Dendritic cell treated with granulocyte-macrophage colony-stimulating factor and Interleukin-4, amounts not matched to agents 40 ng/mL and 50 ng/mL, for 4 days (primary cell): ENCODE measurements around the gene GSTA2.
"Not testable (repeated sequence)": the region's sequence is repeated elsewhere in the genome, so short reads cannot be mapped to it uniquely, and the experiment has no call there.

Experiments
- H3K27ac Mint-ChIP-seq: one replicate; pipeline ENCODE4 v1.8.0; 2022; ENCODE audit warnings: mild to moderate bottlenecking, mixed read lengths
- H3K27me3 Mint-ChIP-seq: one replicate; pipeline ENCODE4 v1.8.0; 2022; ENCODE audit warnings: mild to moderate bottlenecking, mixed read lengths
- H3K36me3 Mint-ChIP-seq: one replicate; pipeline ENCODE4 v1.8.0; 2022; ENCODE audit warnings: low read depth, mixed read lengths
- H3K4me1 Mint-ChIP-seq: one replicate; pipeline ENCODE4 v1.8.0; 2022; ENCODE audit warnings: low read depth, mixed read lengths
- H3K4me3 Mint-ChIP-seq: one replicate; pipeline ENCODE4 v1.8.0; 2022; ENCODE audit warnings: mild to moderate bottlenecking, moderate library complexity, mixed read lengths
- H3K9me3 Mint-ChIP-seq: one replicate; pipeline ENCODE4 v1.8.0; 2022; ENCODE audit warnings: mixed read lengths
- intact Hi-C: fragments of 100-400 bp; cut with micrococcal nuclease; formaldehyde crosslinking; loops from one replicate; pipeline ENCODE4 v1.15.0; 2022

The GSTA2 gene

DNA sequence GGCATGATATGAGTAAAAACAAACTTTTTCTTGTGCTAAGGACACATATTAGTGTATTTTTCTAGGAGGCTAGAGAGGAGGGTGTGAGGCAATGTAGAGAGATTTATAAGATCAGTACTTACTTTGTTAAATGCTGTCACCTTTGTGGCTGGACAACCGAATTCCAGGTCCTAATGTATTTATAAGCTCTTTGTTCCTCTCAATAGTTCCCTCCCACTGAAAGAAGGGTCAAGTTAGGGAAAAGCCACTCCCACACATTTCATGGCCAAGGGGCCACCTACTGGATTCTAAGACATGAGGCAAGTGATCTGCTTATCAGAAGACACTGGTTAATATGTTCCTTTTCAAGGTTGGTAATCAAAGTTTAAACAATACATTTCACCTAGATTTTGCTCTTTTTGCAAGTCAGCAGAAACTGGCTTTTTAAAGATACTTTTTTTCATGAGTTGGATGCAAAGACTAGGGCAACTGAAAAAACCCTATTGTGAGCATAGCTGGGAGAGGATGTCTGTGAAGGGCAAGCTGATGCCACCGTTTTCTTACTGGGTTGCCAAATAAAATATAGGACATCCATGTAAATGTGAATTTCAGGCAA lies at the start of gene GSTA2:
TSS of gene GSTA2 (minus strand) at position 154 of the 595 bp plus-strand sequence. CDS start 5,528 bp downstream, outside the sequence.
- H3K27ac Mint-ChIP-seq, H3K4me1 Mint-ChIP-seq, H3K36me3 Mint-ChIP-seq, intact Hi-C loops, H3K4me3 Mint-ChIP-seq, H3K9me3 Mint-ChIP-seq, H3K27me3 Mint-ChIP-seq: not testable (repeated sequence)

DNA sequence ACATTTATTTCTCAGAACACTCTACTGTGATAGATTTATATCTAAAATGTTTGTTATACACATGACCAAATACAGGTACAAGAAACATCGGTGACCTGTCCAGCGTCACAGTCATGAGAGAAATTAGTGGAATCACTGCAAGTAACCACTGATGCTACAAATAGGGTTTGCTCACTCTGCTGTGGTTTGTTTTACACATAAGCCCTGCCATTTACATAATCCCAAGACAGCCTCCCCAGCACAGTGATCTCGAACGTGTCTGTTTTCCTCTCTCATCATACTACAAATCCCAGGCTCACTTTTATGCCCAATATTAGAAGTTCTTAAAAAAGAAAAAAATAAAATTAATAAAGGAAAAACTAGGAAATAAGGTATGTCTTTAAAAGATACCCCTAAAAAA lies 46.5 kb upstream of the GSTA2 start:
- H3K4me3 Mint-ChIP-seq, intact Hi-C loops, H3K4me1 Mint-ChIP-seq, H3K9me3 Mint-ChIP-seq, H3K36me3 Mint-ChIP-seq, H3K27ac Mint-ChIP-seq: not testable (repeated sequence)
- peaks cover 14% of the 10 kb centered on the region for H3K27me3 Mint-ChIP-seq

DNA sequence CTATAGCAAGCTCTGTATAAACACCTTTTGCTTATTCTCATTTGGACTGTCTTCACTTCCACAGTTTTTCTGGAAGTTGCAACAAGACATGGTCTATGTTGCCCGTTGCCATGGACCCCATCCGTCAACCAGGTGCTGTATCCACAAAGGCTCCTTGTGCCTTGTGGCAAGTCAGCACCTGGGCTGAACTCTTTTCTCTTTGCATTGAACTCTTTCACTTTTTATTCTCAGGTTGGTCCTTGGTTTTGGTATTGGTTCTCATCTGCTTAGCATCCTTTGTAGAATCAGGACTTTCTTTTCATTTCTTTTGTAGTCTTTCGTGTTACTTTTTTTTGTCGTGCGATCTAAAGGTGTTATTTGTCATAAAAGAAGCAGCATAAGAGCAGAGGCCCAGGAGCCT lies 45.4 kb upstream of the GSTA2 start:
- Mint-ChIP-seq H3K27me3 (peaks cover 12% of the 10 kb centered on the region), H3K4me1 (no peaks in the 10 kb centered on the region), H3K4me3 (no peak overlapping the region), H3K9me3 (no peaks in the 10 kb centered on the region), H3K36me3 (no peaks in the 10 kb centered on the region), H3K27ac (no peak overlapping the region)
- intact Hi-C loops: no loop called here

DNA sequence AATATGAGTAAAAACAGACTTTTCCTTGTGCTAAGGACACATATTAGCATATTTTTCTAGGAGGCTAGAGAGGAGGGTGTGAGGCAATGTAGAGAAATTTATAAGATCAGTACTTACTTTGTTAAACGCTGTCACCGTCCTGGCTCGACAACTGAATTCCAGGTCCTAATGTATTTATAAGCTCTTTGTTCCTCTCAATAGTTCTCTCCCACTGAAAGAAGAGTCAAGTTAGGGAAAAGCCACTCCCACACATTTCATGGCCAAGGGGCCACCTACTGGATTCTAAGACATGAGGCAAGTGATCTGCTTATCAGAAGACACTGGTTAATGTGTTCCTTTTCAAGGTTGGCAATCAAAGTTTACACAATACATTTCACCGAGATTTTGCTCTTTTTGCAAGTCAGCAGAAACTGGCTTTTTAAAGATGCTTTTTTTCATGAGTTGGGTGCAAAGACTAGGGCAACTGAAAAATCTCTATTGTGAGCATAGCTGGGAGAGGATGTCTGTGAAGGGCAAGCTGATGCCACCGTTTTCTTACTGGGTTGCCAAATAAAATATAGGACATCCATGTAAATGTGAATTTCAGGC lies 40.5 kb upstream of the GSTA2 start, which contains the start of gene GSTA1:
TSS of gene GSTA1 (minus strand) at position 149 of the 588 bp plus-strand sequence. CDS start 4,549 bp downstream, outside the sequence.
- H3K27ac Mint-ChIP-seq, H3K4me3 Mint-ChIP-seq, H3K4me1 Mint-ChIP-seq, H3K9me3 Mint-ChIP-seq, H3K36me3 Mint-ChIP-seq, intact Hi-C loops: not testable (repeated sequence)
- peaks cover 12% of the 10 kb centered on the region for H3K27me3 Mint-ChIP-seq

DNA sequence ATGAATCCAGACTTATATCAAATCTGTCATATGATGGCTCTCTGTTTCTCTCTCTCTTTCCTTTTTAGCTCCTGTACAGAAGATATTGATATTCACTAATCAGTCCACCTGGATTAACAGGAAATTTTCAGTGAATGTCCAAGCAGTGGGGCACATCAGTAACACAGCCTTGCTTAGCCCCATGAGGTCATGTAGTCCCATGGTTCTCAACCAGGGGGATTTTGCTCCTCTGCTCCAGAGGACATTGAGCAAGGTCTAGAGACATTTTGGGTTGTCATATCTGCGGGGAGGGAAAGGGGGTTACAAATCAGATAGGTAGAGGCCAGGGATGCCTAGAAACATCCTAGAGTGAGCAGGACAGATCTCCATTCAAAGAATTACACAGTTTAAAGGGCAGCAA lies 39.5 kb upstream of the GSTA2 start:
- intact Hi-C loops: no loop called here
- Mint-ChIP-seq H3K36me3 (no peaks in the 10 kb centered on the region), H3K9me3 (no peaks in the 10 kb centered on the region), H3K4me3 (no peak overlapping the region), H3K4me1 (no peaks in the 10 kb centered on the region), H3K27ac (no peak overlapping the region), H3K27me3 (peaks cover 10% of the 10 kb centered on the region)

DNA sequence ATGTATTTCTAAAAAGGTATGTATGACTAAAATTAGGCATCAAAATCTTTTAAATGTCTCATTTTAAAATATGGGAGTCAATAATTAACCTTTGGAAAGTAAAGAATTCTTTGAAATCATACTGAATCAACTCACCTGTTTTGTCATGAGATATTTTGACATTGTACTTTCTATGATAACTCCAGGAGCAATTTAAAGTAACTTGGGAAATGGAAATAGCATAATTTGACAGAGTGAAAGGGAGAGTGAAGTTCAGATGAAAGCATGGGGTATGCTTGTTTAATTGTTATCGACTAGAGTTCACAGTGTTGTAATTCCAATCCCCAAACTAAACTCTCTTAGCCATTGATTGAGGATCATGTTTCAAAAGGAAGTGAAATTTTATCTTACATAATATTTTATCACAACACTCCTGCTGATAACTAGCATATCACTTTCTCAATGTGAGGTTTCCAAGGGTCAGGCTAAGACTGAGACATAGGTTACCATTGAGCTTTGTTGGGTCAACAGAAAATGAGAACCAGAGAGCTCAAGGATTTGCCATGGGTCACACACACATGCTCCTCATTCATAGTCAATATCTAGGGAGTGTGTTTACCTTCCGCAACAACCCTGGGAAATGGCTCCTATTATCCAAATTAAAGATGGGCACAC lies 38.0 kb upstream of the GSTA2 start:
- Mint-ChIP-seq H3K4me3 (no peak overlapping the region), H3K27me3 (peaks cover 9% of the 10 kb centered on the region), H3K27ac (no peak overlapping the region), H3K36me3 (no peaks in the 10 kb centered on the region), H3K9me3 (no peaks in the 10 kb centered on the region), H3K4me1 (no peaks in the 10 kb centered on the region)
- intact Hi-C loops: no loop called here

DNA sequence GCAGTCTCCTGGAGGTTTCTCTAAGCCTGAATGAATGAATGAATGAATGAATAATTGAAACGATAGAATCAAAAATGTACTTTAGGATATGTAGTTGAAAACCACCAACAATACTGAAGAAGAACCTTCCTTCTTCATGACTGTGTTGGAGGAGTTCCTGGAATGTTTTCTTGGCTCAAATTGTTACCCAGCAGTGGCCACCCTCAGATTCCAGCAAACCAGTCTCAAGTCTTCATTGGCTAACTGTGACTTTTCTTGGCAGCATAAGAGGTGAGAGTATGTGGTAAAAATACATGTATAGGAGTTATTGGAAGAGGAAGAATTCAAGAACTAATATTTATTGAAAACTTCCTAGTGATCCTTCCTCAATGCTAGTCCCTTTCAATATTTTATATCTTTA lies 36.0 kb upstream of the GSTA2 start:
- H3K27ac Mint-ChIP-seq, H3K9me3 Mint-ChIP-seq, H3K4me1 Mint-ChIP-seq, H3K36me3 Mint-ChIP-seq, H3K27me3 Mint-ChIP-seq, intact Hi-C loops, H3K4me3 Mint-ChIP-seq: not testable (repeated sequence)

DNA sequence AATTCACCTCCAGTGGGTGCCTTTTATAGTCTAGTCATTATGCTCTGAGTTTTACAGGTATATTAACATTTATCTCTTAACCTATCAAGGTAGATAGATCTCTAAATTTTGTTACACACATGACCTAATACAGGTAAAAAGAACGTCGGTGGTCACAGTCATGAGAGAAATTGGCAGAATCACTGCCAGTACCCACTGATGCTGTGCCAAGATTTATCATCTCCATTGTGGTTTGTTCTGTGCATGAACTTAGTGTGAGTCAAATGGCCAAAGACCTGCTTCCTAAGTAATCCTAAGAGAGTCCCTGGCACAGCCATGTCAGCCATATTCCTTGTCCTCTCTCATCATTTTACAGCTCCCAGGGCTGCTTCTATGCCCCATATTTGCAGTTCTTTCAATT lies 31.1 kb upstream of the GSTA2 start:
- H3K9me3 Mint-ChIP-seq, H3K4me3 Mint-ChIP-seq, H3K4me1 Mint-ChIP-seq, H3K27me3 Mint-ChIP-seq, H3K36me3 Mint-ChIP-seq, intact Hi-C loops, H3K27ac Mint-ChIP-seq: not testable (repeated sequence)

DNA sequence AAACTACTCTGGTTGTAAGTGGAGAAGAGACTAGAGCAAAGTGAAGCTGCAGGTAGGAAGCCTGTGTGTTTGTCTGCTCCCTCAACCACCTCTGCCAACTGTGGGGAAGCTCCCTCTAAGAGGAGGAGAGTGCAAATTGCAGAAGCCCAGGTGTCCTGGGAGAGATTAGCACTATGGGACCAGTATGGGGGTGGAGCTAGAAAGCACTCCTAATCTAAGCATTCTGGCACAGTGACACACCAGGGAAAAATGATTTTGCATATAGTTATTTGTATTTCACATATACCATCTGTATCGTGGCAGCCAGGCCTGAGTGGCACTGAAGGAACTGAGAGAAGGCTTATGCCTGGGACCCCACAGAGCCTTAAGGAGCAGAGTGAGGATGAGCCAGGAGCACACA lies 27.6 kb upstream of the GSTA2 start:
- intact Hi-C loops: no loop called here
- Mint-ChIP-seq H3K36me3 (no peaks in the 10 kb centered on the region), H3K27me3 (peaks cover under 1% of the 10 kb centered on the region), H3K4me1 (no peaks in the 10 kb centered on the region), H3K4me3 (no peak overlapping the region), H3K9me3 (peaks cover 17% of the 10 kb centered on the region), H3K27ac (no peak overlapping the region)

DNA sequence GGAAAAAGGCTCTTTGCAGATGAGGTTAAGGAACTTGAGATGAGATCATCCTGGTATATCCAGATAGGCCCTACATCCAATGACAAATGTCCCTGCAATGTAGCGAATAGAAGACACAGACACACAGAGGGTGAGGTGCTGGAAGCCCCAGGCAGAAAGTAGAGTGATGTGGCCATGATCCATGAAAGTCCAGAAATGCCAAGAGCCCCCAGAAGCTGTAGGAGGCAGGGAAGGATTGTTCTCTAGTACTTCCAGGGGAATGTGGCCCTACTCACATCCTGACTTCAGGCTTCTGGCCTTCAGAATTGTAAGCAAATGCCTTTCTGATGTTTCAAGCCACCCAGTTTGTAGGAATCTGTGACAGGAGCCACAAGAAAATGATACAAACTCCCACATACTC lies 26.4 kb upstream of the GSTA2 start:
- intact Hi-C loops, H3K27me3 Mint-ChIP-seq, H3K27ac Mint-ChIP-seq, H3K4me1 Mint-ChIP-seq, H3K36me3 Mint-ChIP-seq, H3K4me3 Mint-ChIP-seq: not testable (repeated sequence)
- H3K9me3 Mint-ChIP-seq: peaks cover 17% of the 10 kb centered on the region

DNA sequence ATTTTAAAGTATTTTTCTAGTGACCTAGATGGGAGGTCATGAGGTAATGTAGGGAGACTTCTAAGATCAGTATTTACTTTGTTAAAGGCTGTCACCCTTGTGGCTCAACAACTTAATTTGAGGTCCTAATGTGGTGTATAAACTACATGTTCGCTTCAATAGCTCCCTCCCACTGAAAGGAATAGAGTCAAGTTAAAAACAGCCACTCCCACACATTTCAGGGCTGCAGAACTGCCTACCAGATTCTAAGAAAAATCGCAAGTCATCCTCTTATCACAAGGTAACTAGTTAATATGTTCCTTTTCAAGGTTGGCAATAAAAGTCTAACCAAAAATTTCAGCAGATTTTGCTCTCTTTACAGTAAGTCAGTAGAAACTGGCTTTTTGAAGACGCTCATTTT lies 25.2 kb upstream of the GSTA2 start:
- intact Hi-C loops: no loop called here
- no peak overlapping the region for H3K27ac Mint-ChIP-seq
- H3K4me3 Mint-ChIP-seq: no peak overlapping the region
- H3K9me3 Mint-ChIP-seq: peaks cover 17% of the 10 kb centered on the region
- H3K27me3 Mint-ChIP-seq: no peaks in the 10 kb centered on the region
- H3K36me3 Mint-ChIP-seq: no peaks in the 10 kb centered on the region
- H3K4me1 Mint-ChIP-seq: no peaks in the 10 kb centered on the region

DNA sequence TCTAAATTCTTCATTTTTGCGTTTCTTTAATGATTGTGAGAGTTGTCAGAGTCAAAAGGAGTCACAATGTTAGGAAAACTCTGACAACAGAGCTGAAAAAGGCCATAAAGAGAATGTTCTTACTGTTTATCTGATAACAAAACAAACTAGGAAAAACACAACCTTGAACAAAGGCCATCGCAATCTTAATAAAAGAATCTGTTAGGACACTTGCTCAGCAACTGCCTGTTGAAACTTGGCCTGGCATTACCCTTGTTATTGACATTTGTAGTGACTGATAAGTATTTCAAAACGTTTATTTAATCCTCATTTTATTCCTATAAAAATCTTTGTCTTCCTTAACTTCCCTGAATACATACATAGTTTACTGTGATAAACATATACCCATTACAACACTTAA lies 24.6 kb upstream of the GSTA2 start:
- H3K27me3 Mint-ChIP-seq: no peaks in the 10 kb centered on the region
- H3K4me1 Mint-ChIP-seq: no peaks in the 10 kb centered on the region
- H3K4me3 Mint-ChIP-seq: no peak overlapping the region
- H3K36me3 Mint-ChIP-seq: no peaks in the 10 kb centered on the region
- intact Hi-C loops: loop anchor here (2.0 kb wide), 1 partner anchor 39 kb away; no protein-coding TSS in a partner anchor
- no peak overlapping the region for H3K27ac Mint-ChIP-seq
- peaks cover 17% of the 10 kb centered on the region for H3K9me3 Mint-ChIP-seq

DNA sequence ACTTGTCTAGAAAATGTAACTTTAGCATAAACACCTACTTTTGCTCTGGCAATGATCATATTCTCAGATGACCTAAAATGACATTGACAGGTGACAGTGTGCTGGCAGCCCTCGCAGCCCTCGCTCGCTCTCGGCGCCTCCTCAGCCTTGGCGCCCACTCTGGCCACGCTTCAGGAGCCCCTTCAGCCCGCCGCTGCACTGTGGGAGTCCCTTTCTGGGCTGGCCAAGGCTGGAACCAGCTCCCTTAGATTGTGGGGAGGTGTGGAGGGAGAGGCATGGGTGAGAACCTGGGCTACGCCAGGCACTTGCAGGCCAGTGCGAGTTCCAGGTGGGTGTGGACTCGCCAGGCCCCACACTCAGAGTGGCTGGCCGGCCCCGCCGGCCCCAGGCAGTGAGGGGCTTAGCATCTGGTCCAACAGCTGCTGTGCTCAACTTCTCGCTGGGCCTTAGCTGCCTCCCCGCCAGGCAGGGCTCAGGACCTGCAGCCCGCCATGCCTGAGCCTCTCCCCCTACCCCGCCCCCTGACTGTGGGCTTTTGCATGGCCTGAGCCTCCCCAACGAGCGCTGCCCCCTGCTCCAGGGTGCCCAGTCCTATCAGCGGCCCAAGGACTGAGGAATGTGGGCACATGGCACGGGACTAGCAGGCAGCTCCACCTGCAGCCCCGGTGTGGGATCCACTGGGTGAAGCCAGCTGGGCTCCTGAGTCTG lies 23.1 kb upstream of the GSTA2 start:
- Mint-ChIP-seq H3K27ac (no peak overlapping the region), H3K4me3 (no peak overlapping the region), H3K4me1 (no peaks in the 10 kb centered on the region), H3K27me3 (no peaks in the 10 kb centered on the region), H3K9me3 (peaks cover 9% of the 10 kb centered on the region), H3K36me3 (no peaks in the 10 kb centered on the region)
- intact Hi-C loops: loop anchor here (2.0 kb wide), 1 partner anchor 40 kb away; no protein-coding TSS in a partner anchor

DNA sequence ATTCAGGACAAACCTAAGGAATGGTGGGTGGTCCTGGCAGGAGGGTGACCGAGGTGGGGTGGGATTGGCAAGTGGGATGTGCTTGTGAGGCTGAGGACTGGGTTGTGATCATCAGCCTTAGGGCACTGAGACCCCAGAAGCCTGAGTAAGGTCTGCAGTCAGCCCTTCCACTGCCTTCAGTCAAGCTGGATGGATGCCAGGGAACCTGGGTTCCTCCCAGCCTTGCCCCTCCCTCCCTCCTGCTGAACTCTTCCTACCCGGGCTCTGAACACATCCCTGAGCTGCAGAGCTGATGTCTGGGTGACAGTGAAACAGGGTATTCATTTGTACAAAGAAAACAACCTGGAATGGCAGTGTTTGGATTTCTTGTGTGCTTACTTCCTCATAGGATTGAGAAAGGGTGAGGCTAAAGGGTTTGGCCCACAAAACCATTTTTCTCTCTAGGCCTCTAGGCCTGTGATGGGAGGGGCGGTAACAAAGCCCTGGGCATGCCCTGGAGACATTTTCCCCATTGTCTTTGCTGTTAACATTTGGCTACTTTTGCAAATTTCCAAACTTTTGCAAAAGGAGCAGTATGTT lies 19.5 kb upstream of the GSTA2 start:
- H3K4me1 Mint-ChIP-seq, intact Hi-C loops, H3K9me3 Mint-ChIP-seq, H3K4me3 Mint-ChIP-seq, H3K36me3 Mint-ChIP-seq, H3K27ac Mint-ChIP-seq, H3K27me3 Mint-ChIP-seq: not testable (repeated sequence)
